Non-pigmented ciliary epithelial cell (primary cell): ENCODE measurements around the gene RCOR1.
"Not testable (repeated sequence)": the region's sequence is repeated elsewhere in the genome, so short reads cannot be mapped to it uniquely, and the experiment has no call there.

Experiments
- DNase-seq: peaks from one replicate; pipeline ENCODE4 v3.0.0-alpha.2; 2010; ENCODE audit warnings: low read depth

The RCOR1 gene

DNA sequence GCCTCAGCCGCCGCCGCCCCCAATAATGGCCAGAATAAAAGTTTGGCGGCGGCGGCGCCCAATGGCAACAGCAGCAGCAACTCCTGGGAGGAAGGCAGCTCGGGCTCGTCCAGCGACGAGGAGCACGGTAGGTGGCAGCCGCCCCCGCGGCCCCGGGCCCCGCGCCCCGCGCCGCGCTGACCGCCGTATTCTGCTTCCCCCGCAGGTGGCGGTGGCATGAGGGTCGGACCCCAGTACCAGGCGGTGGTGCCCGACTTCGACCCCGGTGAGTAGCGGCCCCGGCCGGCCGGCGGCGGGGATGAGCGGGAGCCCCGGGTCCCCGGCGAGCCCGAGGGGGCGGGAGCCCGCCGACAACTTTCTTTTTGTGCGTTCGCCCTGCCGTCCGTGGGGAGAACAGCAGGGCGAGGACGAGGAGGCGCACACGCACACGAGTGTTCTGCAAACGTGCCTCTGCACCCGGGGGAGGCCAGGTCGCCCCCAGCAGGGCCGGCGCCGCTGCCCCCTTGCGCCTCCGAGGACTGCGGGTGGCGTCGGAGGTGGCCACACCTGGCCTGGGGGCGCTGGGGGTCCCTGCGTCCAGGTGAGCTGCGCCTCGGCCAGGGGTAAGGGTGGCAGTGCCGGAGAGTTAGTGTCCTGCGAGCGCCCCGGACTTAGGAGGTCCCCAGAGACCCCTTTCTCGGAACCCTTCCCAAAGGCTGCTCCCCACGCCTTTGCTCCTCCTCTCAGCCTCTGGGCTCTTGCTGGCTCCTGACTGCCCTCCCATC is 794 bp downstream of the RCOR1 start:
- no peak for DNase-seq

- no peak for DNase-seq
These were observed 1.3 kb downstream of the RCOR1 start for GRCh38 chr14:102593825-102594137.

- DNase-seq, result no peak
These were observed 2.2 kb downstream of the RCOR1 start for GRCh38 chr14:102594514-102595175.

DNA sequence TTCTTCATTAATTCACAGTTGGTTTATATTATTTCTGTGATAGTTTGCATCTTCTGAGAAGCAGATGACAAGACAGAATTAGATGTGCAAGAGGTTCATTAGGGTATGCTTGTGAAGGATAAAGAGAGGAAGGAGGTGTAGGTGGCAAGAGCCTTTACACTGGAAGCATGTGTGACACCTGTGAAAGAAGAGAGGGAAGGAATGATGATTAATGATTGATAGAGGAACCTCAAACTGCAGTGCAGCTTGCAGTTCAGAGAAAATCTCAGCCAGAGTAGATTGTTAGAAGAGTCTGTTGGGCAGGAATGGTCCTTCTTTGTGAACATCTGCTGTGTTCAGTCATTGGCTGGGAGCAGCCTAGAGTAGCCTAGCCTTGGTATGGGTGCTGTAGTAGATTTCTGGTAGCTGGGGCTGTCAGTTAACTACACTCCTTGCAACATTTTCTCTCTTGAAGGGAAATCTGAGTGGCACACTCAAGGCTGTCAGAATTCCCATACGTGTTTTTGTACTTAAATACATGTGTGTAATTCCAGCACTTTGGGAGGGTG is 9.0 kb downstream of the RCOR1 start:
- no peak for DNase-seq

GRCh38 chr14:102602421-102603292 is 10.2 kb downstream of the RCOR1 start:
- DNase-seq, result no peak

DNA sequence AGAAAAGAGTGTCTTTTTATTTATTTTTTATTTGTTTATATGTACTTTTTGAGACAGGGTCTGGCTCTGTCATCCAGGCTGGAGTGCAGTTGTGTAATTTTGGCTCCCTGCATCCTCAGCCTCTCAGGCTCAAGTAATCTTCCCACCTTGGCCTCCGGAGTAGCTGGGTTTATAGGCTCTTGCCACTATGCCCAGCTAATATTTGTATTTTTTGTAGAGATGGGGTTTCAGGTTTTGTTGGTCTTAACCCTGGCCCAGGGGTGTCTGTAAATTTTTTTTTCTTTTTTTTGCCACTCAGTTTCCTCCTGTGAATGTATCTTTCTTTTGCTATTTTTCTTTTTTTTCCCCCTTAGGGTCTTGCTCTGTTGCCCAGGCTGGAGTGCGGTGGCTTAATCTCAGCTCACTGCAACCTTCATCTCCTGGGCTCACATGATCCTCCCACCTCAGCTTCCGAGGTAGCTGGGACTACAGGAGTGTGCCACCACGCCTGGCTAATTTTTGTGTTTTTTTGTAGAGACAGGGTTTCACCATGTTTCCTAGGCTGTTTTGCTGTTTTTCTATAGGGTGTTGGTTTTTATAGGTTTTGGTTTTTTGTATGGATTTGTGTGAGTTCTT is 11.0 kb downstream of the RCOR1 start:
- DNase-seq, result no peak

DNA sequence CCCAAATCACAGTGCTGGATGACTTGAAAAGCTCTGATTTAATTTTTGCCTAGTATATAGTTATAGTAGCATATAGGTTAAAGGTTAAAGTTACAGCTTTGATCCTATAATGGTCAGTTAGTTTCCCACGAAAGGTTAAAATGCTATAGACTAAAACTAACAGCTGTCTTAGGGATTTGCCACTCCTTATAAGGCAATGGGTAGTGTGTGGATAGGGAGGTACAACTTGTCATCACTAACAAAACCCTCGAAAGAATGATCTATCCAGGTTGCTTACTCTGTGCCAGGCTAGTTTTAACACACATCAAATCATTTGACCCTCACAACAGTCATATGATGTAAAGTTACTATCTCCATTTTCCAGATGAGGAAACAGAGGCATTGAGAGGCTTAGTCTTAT is 11.7 kb downstream of the RCOR1 start:
- no peak for DNase-seq

DNA sequence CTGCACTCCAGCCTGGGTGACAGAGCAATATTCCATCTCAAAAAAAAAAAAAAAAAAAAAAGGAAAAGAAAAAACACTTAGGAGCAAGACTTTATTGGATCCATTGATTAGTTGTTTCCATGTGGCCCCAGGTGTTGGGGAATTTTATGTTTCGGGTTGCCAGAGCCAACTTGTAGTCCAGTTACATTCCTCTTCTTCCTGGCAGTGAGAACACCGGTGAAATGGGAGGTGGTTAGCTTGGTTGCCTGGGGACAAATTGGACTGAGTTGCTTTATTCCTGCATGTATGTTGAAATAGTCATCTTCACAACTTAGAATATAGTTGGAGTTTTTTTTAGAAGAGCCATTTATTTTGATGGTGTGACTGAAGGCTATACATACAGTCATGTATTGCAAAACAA is 12.6 kb downstream of the RCOR1 start:
- no peak for DNase-seq

DNA sequence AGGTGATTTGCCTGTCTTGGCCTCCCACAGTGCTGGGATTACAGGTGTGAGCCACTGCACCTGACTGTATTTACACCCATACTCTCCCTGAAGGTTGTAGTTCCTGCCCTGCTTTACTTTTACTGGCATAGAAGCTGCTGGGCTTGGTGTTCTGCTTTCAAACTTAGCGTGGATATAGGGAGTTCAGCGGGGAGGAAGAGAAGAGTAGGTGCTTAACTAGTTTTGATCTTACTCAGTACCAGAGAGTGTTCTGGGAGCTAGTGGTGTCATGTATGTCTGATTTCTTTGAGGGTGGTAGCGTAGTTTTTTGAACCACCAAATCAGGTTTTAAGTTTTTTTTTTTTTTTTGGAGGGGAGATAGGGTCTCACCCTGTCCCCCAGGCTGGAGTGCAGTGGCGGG is 13.8 kb downstream of the RCOR1 start:
- DNase-seq, result no peak

- DNase-seq, result no peak
These were observed 15.6 kb downstream of the RCOR1 start for GRCh38 chr14:102608064-102608446.

DNA sequence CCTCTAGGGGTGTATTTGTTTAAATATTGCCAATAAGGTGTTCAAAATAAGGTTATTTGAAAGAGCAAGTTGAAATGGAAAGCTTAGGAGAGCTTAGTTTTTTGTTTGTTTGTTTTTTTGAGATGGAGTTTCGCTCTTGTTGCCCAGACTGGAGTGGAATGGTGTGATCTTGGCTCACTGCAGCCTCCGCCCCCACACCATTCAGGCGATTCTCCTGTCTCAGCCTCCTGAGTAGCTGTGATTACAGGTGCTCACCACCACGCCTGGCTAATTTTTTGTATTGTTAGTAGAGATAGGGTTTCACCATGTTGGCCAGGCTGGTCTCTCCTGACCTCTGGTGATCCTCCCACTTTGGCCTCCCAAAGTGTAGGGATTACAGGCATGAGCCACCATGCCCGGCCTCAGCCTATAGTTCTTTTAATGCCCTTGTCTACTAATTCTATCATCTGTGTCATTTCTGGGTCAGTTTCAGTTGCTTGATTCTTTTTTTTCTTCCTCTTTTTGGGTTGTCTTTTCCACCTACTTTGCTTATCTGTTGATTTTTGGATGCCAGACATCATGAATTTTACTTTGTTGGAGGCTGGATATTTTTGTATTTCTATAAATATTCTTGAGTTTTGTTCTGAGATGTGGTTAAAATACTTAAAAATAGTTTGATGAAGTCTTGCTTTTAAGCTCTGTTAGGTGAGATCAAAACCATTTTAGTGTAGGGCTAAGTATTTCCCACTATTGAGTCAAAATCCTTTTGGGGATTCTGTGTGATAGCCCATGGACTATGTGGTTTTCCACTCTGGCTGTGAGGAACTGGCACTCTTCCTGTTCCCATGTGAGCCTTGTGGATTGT is 18.7 kb downstream of the RCOR1 start:
- DNase-seq, result no peak

GRCh38 chr14:102616318-102616717 is 23.9 kb downstream of the RCOR1 start:
- DNase-seq, result no peak

DNA sequence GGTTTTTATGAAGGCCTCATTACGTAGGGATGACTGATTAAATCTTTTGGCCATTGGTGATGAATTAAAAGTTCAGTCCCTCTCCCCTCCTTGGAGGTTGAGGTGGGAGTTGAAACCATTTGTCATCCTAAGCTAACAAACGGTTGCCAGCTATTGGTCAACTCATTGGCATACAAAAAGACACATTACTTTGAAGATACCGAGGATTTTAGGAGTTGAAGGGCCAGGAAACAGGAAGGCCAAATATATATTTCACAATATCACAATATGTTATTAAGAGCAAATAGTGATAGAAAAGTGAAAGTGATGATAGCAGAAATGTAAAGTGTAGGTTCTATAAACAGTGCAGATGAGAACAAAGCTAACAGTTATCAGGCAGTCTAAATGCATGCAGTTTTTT is 24.4 kb downstream of the RCOR1 start:
- DNase-seq, result no peak

DNA sequence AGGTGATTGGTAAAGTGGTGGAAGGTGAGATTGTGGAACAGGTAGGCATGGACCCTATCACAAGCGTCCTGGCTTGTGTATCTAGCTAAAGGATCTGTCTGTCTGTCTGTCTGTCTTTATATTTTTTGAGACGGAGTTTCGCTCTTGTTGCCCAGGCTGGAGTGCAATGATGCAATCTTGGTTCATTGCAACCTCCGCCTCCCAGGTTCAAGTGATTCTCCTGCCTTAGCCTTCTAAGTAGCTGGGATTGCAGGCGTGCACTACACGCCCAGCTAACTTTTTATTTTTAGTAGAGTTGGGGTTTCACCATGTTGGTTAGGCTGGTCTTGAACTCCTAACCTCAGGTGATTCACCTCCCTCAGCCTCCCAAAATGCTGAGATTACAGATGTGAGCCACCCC is 26.6 kb downstream of the RCOR1 start:
- DNase-seq, result not testable (repeated sequence)

GRCh38 chr14:102620413-102620812 is 28.0 kb downstream of the RCOR1 start:
- DNase-seq, result peak; percentile 31

DNA sequence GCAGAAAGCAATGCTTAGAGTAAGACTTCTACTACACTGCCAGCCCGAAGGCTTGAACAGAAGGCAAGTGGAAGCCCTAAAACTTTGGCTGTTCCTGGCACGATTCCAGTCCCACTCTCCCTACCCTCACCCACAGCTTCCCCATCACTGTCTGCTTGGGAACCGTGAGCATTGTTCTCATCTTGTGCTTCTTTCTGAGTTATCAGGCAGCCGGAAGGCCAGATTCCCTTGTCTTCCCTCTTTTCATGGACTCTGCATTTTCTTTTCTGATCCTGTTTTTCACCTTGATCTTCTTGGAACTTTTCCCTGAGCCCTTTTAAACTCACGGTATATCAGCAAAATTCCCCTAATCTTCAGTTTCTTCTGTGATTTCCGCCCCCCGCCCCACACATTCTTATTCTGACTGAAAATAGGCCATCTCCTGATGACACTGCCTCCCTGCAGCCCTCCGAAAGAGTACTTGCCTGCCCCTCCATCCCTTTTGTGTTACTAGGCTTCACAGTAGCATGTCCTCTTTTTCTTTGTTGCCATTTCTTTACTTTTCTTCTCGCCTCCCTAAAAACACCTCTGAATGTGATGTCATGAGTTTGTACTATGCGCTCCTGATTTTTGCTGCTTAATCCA is 29.9 kb downstream of the RCOR1 start:
- DNase-seq, result no peak

GRCh38 chr14:102624666-102625065 is 32.2 kb downstream of the RCOR1 start:
- no peak for DNase-seq

GRCh38 chr14:102625564-102626296 is 33.3 kb downstream of the RCOR1 start:
- no peak for DNase-seq

GRCh38 chr14:102626530-102626929 is 34.1 kb downstream of the RCOR1 start:
- no peak for DNase-seq

- no peak for DNase-seq
These were observed 36.6 kb downstream of the RCOR1 start for GRCh38 chr14:102629011-102629444.
